Nephron progenitor cell (in vitro differentiated cells): ENCODE measurements around the gene CCDC91.
A peak's percentile ranks its signal among the peaks of the same experiment; 100 is the strongest.

Experiments
- DNase-seq: peaks from one replicate; pipeline ENCODE4 v3.0.0; 2021
- H3K27ac Mint-ChIP-seq: 2 replicates; pipeline ENCODE4 v1.8.0; 2021; ENCODE audit warnings: mild to moderate bottlenecking, moderate library complexity, mixed read lengths
- H3K27me3 Mint-ChIP-seq: 2 replicates; pipeline ENCODE4 v1.8.0; 2021; ENCODE audit warnings: mild to moderate bottlenecking, low read depth, mixed read lengths; ENCODE audit not compliant: poor library complexity
- H3K36me3 Mint-ChIP-seq: 2 replicates; pipeline ENCODE4 v1.8.0; 2021; ENCODE audit warnings: low read depth, mixed read lengths
- H3K4me1 Mint-ChIP-seq: 2 replicates; pipeline ENCODE4 v1.8.0; 2021; ENCODE audit warnings: mixed read lengths
- H3K4me3 Mint-ChIP-seq: 2 replicates; pipeline ENCODE4 v1.8.0; 2021; ENCODE audit warnings: mild to moderate bottlenecking, moderate library complexity, mixed read lengths
- H3K9me3 Mint-ChIP-seq: 2 replicates; pipeline ENCODE4 v1.8.0; 2021; ENCODE audit warnings: mild to moderate bottlenecking, moderate library complexity, mixed read lengths
- TF ChIP-seq, protein P1 (sequence below): fragments of 200-600 bp; sonication (generic); IDR thresholded peaks from 2 replicates; pipeline ENCODE4 v1.5.0; 2021; ENCODE audit warnings: antibody characterized with exemption

Gene CCDC91, protein sequence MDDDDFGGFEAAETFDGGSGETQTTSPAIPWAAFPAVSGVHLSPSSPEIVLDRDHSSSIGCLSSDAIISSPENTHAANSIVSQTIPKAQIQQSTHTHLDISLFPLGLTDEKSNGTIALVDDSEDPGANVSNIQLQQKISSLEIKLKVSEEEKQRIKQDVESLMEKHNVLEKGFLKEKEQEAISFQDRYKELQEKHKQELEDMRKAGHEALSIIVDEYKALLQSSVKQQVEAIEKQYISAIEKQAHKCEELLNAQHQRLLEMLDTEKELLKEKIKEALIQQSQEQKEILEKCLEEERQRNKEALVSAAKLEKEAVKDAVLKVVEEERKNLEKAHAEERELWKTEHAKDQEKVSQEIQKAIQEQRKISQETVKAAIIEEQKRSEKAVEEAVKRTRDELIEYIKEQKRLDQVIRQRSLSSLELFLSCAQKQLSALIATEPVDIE

DNA sequence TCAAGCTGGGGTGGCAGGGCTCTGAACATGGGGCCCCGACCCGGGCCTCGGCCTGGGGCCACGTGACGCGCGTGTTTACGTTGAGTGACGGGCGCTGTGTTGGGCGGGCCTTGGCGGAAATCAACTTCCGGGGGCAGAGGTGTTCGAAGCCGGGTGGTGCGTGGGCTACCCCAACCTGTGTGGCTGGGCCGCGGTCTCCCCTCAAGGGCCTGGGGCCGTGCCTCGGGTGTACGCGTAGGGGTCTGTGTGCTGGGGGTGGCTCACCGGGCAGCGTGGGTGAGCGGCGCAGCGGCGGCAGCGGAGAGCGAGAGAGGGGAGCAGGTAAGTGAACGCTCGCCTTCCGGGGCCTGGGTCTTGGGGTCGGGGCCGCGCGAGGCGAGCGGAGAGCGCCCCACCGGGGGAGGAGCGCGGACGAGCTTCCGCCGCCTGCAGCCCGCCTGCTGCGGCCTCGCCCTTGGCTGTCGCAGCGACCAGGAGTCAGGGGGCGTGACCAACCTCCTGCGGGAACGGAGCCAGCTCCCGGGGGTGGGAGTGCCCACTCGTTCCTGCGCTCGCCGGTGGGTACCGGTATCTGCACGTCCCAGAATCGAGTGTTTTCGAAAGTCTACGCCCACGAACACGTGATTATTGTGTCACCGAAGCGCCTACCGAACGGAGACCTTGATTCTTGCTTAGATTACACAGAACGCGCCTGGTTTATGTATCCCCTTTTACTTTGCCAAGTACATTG lies at the start of gene CCDC91:
Gene CCDC91 (plus strand): TSS at position 136 of the 730 bp plus-strand sequence. CDS start 66,760 bp downstream, outside the sequence.
- H3K4me1 Mint-ChIP-seq: peaks cover 13% of the 10 kb centered on the region
- H3K4me3 Mint-ChIP-seq: peak within 1 kb of the TSS; percentile 83
- peaks cover 7% of the 10 kb centered on the region for H3K27me3 Mint-ChIP-seq
- peak within 1 kb of the TSS; percentile 73 for H3K27ac Mint-ChIP-seq
- DNase-seq: peak; percentile 85
- H3K36me3 Mint-ChIP-seq: peaks cover 41% of the 10 kb centered on the region
- peaks cover 47% of the 10 kb centered on the region for H3K9me3 Mint-ChIP-seq
- TF ChIP-seq, protein P1, sequence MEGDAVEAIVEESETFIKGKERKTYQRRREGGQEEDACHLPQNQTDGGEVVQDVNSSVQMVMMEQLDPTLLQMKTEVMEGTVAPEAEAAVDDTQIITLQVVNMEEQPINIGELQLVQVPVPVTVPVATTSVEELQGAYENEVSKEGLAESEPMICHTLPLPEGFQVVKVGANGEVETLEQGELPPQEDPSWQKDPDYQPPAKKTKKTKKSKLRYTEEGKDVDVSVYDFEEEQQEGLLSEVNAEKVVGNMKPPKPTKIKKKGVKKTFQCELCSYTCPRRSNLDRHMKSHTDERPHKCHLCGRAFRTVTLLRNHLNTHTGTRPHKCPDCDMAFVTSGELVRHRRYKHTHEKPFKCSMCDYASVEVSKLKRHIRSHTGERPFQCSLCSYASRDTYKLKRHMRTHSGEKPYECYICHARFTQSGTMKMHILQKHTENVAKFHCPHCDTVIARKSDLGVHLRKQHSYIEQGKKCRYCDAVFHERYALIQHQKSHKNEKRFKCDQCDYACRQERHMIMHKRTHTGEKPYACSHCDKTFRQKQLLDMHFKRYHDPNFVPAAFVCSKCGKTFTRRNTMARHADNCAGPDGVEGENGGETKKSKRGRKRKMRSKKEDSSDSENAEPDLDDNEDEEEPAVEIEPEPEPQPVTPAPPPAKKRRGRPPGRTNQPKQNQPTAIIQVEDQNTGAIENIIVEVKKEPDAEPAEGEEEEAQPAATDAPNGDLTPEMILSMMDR: no peak

DNA sequence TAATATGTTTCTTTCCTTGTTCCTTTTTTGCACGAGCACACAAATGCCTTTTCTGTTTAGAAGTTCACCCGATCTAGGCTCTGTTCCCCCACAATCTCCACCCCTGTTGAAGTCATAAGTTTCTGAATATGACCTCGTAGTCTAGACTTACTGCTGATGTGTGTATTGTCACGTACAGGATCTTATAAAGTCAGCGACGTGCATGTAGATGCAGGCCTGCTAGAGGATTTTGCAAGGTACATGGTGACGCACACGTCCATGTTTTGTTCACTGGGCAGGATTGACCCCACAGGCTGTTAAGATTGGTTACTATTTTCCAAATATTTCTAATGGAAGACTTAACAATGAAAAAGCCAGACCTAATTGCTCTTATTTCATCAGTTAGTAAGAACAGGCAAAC lies 46.2 kb upstream of the CCDC91 start:
- DNase-seq: no peak
- H3K4me3 Mint-ChIP-seq: no peak overlapping the region
- no peaks in the 10 kb centered on the region for H3K36me3 Mint-ChIP-seq
- no peaks in the 10 kb centered on the region for H3K9me3 Mint-ChIP-seq
- H3K27ac Mint-ChIP-seq: no peak overlapping the region
- TF ChIP-seq, protein P1: no peak
- no peaks in the 10 kb centered on the region for H3K4me1 Mint-ChIP-seq
- no peaks in the 10 kb centered on the region for H3K27me3 Mint-ChIP-seq

DNA sequence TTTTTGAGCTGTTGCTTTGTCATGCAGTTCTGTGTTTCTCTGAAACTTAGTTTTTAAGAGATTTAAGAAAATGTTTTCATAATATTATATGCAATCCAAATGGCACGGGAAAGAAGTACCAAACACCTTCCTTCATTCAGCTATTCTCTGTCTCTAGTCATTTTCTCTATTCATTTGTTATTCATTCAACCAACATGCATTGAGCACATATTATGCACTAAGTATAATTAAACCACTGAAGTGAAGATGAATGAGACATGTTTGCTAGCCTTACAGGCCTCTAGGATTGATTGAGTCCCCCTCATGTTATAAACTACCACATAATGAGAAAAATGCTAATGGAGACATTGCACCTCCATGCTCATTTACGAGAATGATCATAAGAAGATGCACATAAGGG lies 45.7 kb upstream of the CCDC91 start:
- TF ChIP-seq, protein P1: no peak
- H3K4me1 Mint-ChIP-seq: no peaks in the 10 kb centered on the region
- H3K27me3 Mint-ChIP-seq: no peaks in the 10 kb centered on the region
- H3K27ac Mint-ChIP-seq: no peak overlapping the region
- H3K36me3 Mint-ChIP-seq: no peaks in the 10 kb centered on the region
- no peak for DNase-seq
- no peak overlapping the region for H3K4me3 Mint-ChIP-seq
- no peaks in the 10 kb centered on the region for H3K9me3 Mint-ChIP-seq

DNA sequence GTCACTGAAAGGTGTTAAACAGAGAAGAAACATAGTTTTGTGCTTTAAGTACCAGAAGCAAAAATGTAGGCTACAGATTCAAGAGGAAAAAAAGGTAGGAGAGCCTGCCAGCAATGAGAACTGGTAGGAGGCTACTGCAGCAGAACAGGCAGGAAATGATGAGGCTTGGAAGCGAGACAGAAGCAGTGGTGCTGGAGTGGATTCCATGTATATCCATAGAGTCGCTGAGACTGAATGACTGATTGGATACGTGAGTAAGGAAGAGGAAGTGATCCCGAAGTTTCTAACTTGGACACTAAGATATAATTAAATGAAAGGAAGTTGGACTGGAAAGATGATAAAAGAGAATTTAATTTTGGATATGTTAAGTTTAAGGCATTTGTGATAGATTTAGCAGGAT lies 45.0 kb upstream of the CCDC91 start:
- DNase-seq: no peak
- Mint-ChIP-seq H3K9me3 (peaks cover under 1% of the 10 kb centered on the region), H3K4me3 (no peak overlapping the region), H3K27ac (no peak overlapping the region), H3K36me3 (no peaks in the 10 kb centered on the region), H3K27me3 (no peaks in the 10 kb centered on the region), H3K4me1 (no peaks in the 10 kb centered on the region)
- TF ChIP-seq, protein P1: no peak

DNA sequence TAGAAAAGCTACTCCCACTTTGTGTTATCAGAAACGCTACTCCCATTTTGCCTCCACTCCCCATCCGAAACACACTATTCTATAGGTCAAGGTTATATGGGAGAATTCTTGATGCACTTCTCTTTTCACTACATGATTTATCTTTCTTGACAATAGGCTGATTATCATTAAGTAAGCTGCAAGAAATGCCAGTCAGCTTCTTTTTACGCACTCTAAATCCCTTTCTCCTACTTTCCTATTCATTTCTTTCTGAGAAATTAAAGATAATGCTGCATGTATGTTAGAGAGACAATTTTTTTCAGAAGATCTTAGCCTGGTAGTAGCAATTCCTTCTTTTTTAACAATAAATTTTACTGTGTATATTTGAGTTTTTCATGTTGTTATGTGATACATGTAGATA lies 41.0 kb upstream of the CCDC91 start:
- TF ChIP-seq, protein P1: no peak
- Mint-ChIP-seq H3K4me1 (peaks cover 5% of the 10 kb centered on the region), H3K27ac (no peak overlapping the region), H3K9me3 (peaks cover 19% of the 10 kb centered on the region), H3K4me3 (no peak overlapping the region), H3K27me3 (no peaks in the 10 kb centered on the region), H3K36me3 (no peaks in the 10 kb centered on the region)
- DNase-seq: no peak
